Bronchial epithelial cell (primary cell): ENCODE results near the gene FAM90A26. TPM values are rescaled to one million over a fixed set of nuclear protein-coding genes. Genes with fewer than 3 reads are reported as not detected.
"Not testable (repeated sequence)": the region's sequence is repeated elsewhere in the genome, so short reads cannot be mapped to it uniquely, and the experiment has no call there.

ENCODE experiments used
- DNase-seq: peaks from one replicate; pipeline ENCODE4 v3.0.0-alpha.2; 2010; ENCODE audit warnings: low read depth
- FAIRE-seq: peaks from 2 replicates; lab custom pipeline; 2011; peaks lifted over from hg19 to GRCh38; lab: Jason Lieb, UNC
- H3K27me3 ChIP-seq: 2 replicates; pipeline ENCODE4 v1.5.1; 2011; ENCODE audit warnings: low read length; ENCODE audit not compliant: control insufficient read depth, insufficient read depth
- H3K36me3 ChIP-seq: 2 replicates; pipeline ENCODE4 v1.5.1; 2011; ENCODE audit warnings: low read length; ENCODE audit not compliant: control insufficient read depth, insufficient read depth
- H3K4me3 ChIP-seq: 2 replicates; pipeline ENCODE4 v1.5.1; 2011; ENCODE audit warnings: mild to moderate bottlenecking, low read depth, low read length, control low read depth
- CTCF ChIP-seq: IDR thresholded peaks from 2 replicates; pipeline ENCODE4 v1.5.1; 2011; ENCODE audit warnings: mild to moderate bottlenecking, moderate library complexity, low read length, control low read depth, inconsistent platforms; ENCODE audit not compliant: insufficient read depth, severe bottlenecking
- total RNA-seq: library from RNA; depleted of rRNA; stranded (reverse); fragments of >200 nt; gene quantifications from 2 replicates; pipeline ENCODE4 v1.2.1, GENCODE V29; 2014

FAM90A26 gene
- total RNA-seq: not detected in 2 replicates

GRCh38 chr4:9169791-9170459, at the start of gene FAM90A26:
FAM90A26 (plus strand) TSS chr4:9170409; CDS start chr4:9173173, 2,764 bp downstream.
- not testable (repeated sequence) for FAIRE-seq, H3K4me3 ChIP-seq, H3K27me3 ChIP-seq, H3K36me3 ChIP-seq, DNase-seq

GRCh38 chr4:9122711-9123110, 47.5 kb upstream of the FAM90A26 start:
- H3K4me3 ChIP-seq, H3K27me3 ChIP-seq, DNase-seq, FAIRE-seq, H3K36me3 ChIP-seq: not testable (repeated sequence)

GRCh38 chr4:9123572-9124007, 46.6 kb upstream of the FAM90A26 start:
- FAIRE-seq, H3K4me3 ChIP-seq, H3K27me3 ChIP-seq, H3K36me3 ChIP-seq: not testable (repeated sequence)
- peak; percentile 70 for DNase-seq
- peak; percentile 69 for TF ChIP-seq CTCF

- not testable (repeated sequence) for H3K27me3 ChIP-seq, DNase-seq, H3K36me3 ChIP-seq, FAIRE-seq, H3K4me3 ChIP-seq
These were observed 44.5 kb upstream of the FAM90A26 start for GRCh38 chr4:9125601-9126161.

- not testable (repeated sequence) for FAIRE-seq, H3K27me3 ChIP-seq, DNase-seq, H3K4me3 ChIP-seq, H3K36me3 ChIP-seq
These were observed 38.8 kb upstream of the FAM90A26 start for GRCh38 chr4:9131420-9131819.

- not testable (repeated sequence) for H3K27me3 ChIP-seq, H3K36me3 ChIP-seq, DNase-seq, H3K4me3 ChIP-seq, FAIRE-seq
These were observed 37.4 kb upstream of the FAM90A26 start for GRCh38 chr4:9132849-9133248.

GRCh38 chr4:9134011-9134410, 36.2 kb upstream of the FAM90A26 start:
- not testable (repeated sequence) for H3K27me3 ChIP-seq, H3K36me3 ChIP-seq, FAIRE-seq, H3K4me3 ChIP-seq, DNase-seq

- not testable (repeated sequence) for DNase-seq, FAIRE-seq, H3K27me3 ChIP-seq, H3K36me3 ChIP-seq, H3K4me3 ChIP-seq
These were observed 35.7 kb upstream of the FAM90A26 start for GRCh38 chr4:9134556-9134955.

GRCh38 chr4:9141050-9141449, 29.2 kb upstream of the FAM90A26 start:
- not testable (repeated sequence) for H3K4me3 ChIP-seq, DNase-seq, H3K27me3 ChIP-seq, FAIRE-seq, H3K36me3 ChIP-seq

GRCh38 chr4:9142786-9143185, 27.4 kb upstream of the FAM90A26 start:
- H3K27me3 ChIP-seq: not testable (repeated sequence)

More at GRCh38 chr4:9142786-9143185, 27.4 kb upstream of the FAM90A26 start:
- H3K4me3 ChIP-seq, FAIRE-seq, H3K36me3 ChIP-seq, DNase-seq: not testable (repeated sequence)
